ENCODE data around the gene RPL36. TPM values are rescaled to one million over a fixed set of nuclear protein-coding genes. Genes with fewer than 3 reads are reported as not detected.

RPL36 gene
- total RNA-seq: 522 and 545 TPM in 2 replicates

DNA sequence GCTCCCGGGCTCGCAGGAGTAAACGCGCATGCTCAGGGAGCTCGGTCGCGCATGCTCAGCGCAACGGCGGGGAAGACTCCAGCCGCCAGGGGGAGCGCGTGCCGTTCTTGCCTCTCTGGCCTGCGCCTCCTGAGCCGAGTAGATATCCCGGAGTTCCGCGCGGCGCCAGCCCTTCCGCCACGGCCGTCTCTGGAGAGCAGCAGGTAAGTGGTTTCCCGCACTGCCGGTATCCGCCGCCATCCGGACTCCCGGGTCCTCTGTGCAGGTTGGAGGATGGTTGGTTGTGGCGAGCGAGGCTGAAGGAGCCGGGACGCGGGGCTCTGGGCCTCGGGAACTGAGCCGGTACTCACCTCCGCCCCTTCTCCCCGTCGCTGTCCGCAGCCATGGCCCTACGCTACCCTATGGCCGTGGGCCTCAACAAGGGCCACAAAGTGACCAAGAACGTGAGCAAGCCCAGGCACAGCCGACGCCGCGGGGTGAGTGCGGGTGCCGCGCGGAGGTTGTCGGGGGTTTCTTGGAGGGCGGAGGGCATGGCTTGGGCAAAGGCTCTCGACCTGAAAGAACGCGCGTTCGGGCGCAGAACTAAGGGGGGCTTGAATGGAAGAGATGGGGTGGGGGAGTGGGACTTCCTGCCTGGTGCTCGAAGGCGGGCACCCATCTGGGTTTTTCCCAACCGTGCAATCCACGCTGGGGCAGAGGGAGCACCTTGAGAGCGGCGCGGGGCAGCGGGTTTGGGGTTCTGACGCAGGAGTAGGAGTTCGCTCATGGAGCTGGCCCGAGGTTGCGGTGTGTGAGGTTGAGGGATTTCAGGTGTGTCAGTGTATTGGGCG is at the start of gene RPL36:
Gene RPL36, plus strand, starts transcription at position 171 of the 830 bp plus-strand sequence. Its CDS starts 213 bp downstream, at position 384.

DNA sequence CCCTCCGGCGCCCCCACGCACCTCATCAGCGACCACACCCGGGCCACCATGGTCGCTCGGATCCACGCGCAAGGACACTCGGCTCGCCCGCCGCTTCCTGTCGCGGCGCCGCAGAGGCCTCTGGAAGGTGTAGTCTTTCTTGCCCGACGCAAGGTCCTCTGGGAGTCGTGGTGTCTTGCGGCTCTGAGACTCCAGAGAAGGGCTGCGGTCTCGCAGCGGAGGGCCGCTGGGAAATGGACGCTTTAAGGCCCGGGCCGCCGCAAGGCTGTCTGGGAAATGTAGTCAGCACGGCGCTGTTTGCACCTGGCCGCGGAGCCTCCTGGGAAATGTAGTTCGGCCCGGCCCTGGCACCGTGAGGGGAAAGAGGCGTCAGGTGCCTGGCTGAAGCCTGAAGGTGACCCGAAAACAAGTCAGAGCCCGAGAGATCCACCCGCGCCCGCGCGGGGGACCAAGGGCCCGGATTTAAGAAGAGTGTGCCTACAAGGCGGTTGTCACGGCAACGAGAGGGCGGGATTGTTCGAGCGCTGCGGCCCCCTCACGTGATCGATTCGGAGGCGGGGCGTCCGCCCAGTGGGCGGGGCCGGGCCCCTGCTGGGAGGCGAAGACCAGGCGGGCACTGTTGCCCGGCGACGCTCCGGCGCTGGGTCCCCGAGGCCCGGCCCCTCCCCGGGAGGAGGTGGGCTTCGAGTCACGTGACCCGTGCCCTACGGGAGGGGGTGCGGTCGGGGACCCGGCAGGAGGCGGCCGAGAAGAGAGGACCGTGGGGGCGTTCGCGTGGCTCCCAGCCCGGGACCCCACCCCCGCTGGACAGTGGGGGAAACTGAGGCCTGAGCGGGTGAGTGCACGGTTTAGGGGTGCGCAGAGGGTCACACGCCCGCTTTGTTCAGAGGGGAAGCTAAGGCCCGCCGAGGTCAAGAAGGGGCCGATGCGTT is 9.4 kb upstream of the RPL36 start, which contains the start of the genes HSD11B1L and MICOS13:
Gene HSD11B1L, plus strand, starts transcription at position 591 of the 932 bp plus-strand sequence. CDS start 3,806 bp downstream, outside the sequence.
Gene MICOS13, minus strand, starts transcription at position 80 of the 932 bp plus-strand sequence. Its CDS starts 30 bp downstream, at position 50.

DNA sequence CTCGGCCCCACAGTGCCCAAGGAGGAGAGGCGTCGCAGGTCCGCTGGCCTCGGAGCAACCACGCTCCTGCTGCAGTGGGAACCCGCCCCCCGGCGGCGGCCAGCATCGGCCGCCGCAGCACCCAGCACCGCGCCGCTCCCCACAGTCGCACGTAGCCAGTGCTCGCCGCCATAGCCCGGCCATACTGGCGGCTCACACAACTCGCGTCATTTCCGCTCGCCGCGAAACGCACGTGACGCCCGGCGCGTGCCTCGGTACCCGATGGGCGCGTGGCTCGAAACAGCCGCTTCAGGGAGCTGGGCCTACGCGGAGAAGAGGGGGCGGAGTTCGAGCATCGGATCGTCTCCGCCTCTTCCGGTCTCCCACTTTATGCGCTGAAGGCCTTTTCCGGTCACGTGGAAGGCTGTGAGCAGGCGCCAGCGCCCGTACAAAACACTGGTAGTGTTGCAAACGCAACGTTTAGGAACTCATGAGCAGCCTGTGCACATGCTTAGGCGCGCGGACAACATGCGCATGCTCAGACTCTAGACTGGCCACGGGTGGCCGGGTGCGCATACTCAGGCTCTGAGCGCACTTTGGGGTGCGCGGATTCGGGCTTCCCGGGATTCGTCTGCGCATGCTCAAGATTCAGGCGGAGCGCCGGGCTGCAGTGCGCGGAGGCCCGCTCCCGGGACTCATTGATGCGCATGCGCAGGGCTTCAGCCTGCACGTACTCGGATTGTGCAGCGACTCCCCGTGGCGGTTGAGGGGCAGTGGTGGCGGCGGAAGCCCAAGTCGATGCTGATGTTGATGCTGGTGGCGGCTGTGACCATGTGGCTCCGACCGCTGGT is 30.1 kb downstream of the RPL36 start, which contains the start of the genes CATSPERD and LONP1:
Gene CATSPERD, plus strand, starts transcription at position 677 of the 830 bp plus-strand sequence. Its CDS starts 101 bp downstream, at position 778.
Gene LONP1, minus strand, starts transcription at position 186 of the 830 bp plus-strand sequence. Its CDS starts 14 bp downstream, at position 172.

Other genes with a start within 250 kb of the RPL36 start
- gene ZNRF4, start 234.9 kb upstream of the RPL36 start, total RNA-seq: not detected in 2 replicates
- 0.28 TPM in 1 of 2 replicates, not detected in the other for gene TINCR, start 122.3 kb upstream of the RPL36 start, total RNA-seq
- gene SAFB2, start 67.5 kb upstream of the RPL36 start, total RNA-seq: 37.8 and 41.4 TPM in 2 replicates
- 36.9 and 71.9 TPM in 2 replicates for gene SAFB, start 67.2 kb upstream of the RPL36 start, total RNA-seq
- 25.1 and 32.2 TPM in 2 replicates for gene MICOS13, start 9.8 kb upstream of the RPL36 start, total RNA-seq
- gene HSD11B1L, start 9.3 kb upstream of the RPL36 start, total RNA-seq: 5.4 and 20.0 TPM in 2 replicates
- gene LONP1, start 29.9 kb downstream of the RPL36 start, total RNA-seq: 135 and 146 TPM in 2 replicates
- gene CATSPERD, start 30.3 kb downstream of the RPL36 start, total RNA-seq: not detected in 2 replicates
- under 0.01 and 0.19 TPM in 2 replicates for gene PRR22, start 94.5 kb downstream of the RPL36 start, total RNA-seq
- 21.4 and 44.1 TPM in 2 replicates for gene DUS3L, start 100.9 kb downstream of the RPL36 start, total RNA-seq
- 0.28 TPM in 1 of 2 replicates, not detected in the other for gene NRTN, start 114.8 kb downstream of the RPL36 start, total RNA-seq
- not detected in 2 replicates for gene FUT6, start 149.4 kb downstream of the RPL36 start, total RNA-seq
- gene FUT3, start 161.2 kb downstream of the RPL36 start, total RNA-seq: under 0.01 TPM in 1 of 2 replicates, not detected in the other
- gene FUT5, start 180.2 kb downstream of the RPL36 start, total RNA-seq: not detected in 2 replicates
- gene NDUFA11, start 213.5 kb downstream of the RPL36 start, total RNA-seq: 348 and 403 TPM in 2 replicates
- 2.5 and 5.4 TPM in 2 replicates for gene VMAC, start 214.6 kb downstream of the RPL36 start, total RNA-seq
- gene CAPS, start 224.0 kb downstream of the RPL36 start, total RNA-seq: 2.1 and 3.7 TPM in 2 replicates